NB4 (cell line): Measurements from ENCODE around the gene TP53BP1.

Experiments used
- CTCF ChIP-seq: IDR thresholded peaks from one replicate; pipeline ENCODE4 v1.5.1; 2012; ENCODE audit warnings: low read depth, low read length
- POLR2A ChIP-seq: IDR thresholded peaks from 2 replicates; pipeline ENCODE4 v1.6.1; 2011; ENCODE audit warnings: mild to moderate bottlenecking; ENCODE audit not compliant: insufficient read length; ENCODE audit errors: extremely low read depth

DNA sequence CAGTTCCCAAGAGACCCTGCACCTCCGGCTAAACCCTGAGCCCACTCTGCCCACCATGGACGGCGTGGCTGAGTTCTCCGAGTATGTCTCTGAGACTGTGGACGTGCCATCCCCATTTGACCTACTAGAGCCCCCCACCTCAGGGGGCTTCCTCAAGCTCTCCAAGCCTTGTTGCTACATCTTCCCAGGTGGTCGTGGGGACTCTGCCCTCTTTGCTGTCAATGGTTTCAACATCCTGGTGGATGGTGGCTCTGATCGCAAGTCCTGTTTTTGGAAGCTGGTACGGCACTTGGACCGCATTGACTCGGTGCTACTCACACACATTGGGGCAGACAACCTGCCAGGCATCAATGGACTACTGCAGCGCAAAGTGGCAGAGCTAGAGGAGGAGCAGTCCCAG lies 28.5 kb upstream of the TP53BP1 start:
- TF ChIP-seq CTCF (no peak), POLR2A (no peak)
